Measurements from ENCODE around the gene TMEM220. TPM values are rescaled to one million over a fixed set of nuclear protein-coding genes. Genes with fewer than 3 reads are reported as not detected.
"Not testable (repeated sequence)": the region's sequence is repeated elsewhere in the genome, so short reads cannot be mapped to it uniquely, and the experiment has no call there.

TMEM220 gene
- total RNA-seq, 1 donor, result 17.0 TPM

- no peak for DNase-seq (ENCODE audit: low read depth in 2 of 3, low spot score in 2 of 3)
Observed at GRCh38 chr17:10755592-10756127, 25.8 kb upstream of the TMEM220 start.

GRCh38 chr17:10754861-10755591 lies 25.2 kb upstream of the TMEM220 start:
- DNase-seq (ENCODE audit: low read depth in 2 of 3, low spot score in 2 of 3), result no peak

- DNase-seq (ENCODE audit: low read depth in 2 of 3, low spot score in 2 of 3), result peak in 1 of 3 donors; percentile 29
Observed at GRCh38 chr17:10754109-10754508, 24.3 kb upstream of the TMEM220 start.

GRCh38 chr17:10752696-10753095 lies 22.9 kb upstream of the TMEM220 start:
- DNase-seq (ENCODE audit: low read depth in 2 of 3, low spot score in 2 of 3), result no peak

- DNase-seq (ENCODE audit: low read depth in 2 of 3, low spot score in 2 of 3), result no peak
Observed at GRCh38 chr17:10751563-10751962, 21.7 kb upstream of the TMEM220 start.

GRCh38 chr17:10750210-10750609 lies 20.4 kb upstream of the TMEM220 start:
- no peak for DNase-seq (ENCODE audit: low read depth in 2 of 3, low spot score in 2 of 3)

- DNase-seq (ENCODE audit: low read depth in 2 of 3, low spot score in 2 of 3), result no peak
Observed at GRCh38 chr17:10748531-10749181, 18.8 kb upstream of the TMEM220 start.

- no peak for DNase-seq (ENCODE audit: low read depth in 2 of 3, low spot score in 2 of 3)
Observed at GRCh38 chr17:10745231-10745630, 15.4 kb upstream of the TMEM220 start.

GRCh38 chr17:10744501-10745000 lies 14.7 kb upstream of the TMEM220 start:
- no peak for DNase-seq (ENCODE audit: low read depth in 2 of 3, low spot score in 2 of 3)

- DNase-seq (ENCODE audit: low read depth in 2 of 3, low spot score in 2 of 3), result no peak
Observed at GRCh38 chr17:10743316-10744009, 13.6 kb upstream of the TMEM220 start.

GRCh38 chr17:10742431-10742830 lies 12.6 kb upstream of the TMEM220 start:
- no peak for DNase-seq (ENCODE audit: low read depth in 2 of 3, low spot score in 2 of 3)

GRCh38 chr17:10741416-10742135 lies 11.8 kb upstream of the TMEM220 start:
- no peak for DNase-seq (ENCODE audit: low read depth in 2 of 3, low spot score in 2 of 3)

- no peak for DNase-seq (ENCODE audit: low read depth in 2 of 3, low spot score in 2 of 3)
Observed at GRCh38 chr17:10739386-10739785, 9.6 kb upstream of the TMEM220 start.

GRCh38 chr17:10738521-10739258 lies 8.9 kb upstream of the TMEM220 start:
- no peak for DNase-seq (ENCODE audit: low read depth in 2 of 3, low spot score in 2 of 3)

GRCh38 chr17:10737736-10738135 lies 7.9 kb upstream of the TMEM220 start:
- no peak for DNase-seq (ENCODE audit: low read depth in 2 of 3, low spot score in 2 of 3)

GRCh38 chr17:10737168-10737622 lies 7.4 kb upstream of the TMEM220 start:
- peak in 2 of 3 donors; percentile 41 to 68 for DNase-seq (ENCODE audit: low read depth in 2 of 3, low spot score in 2 of 3)

- no peak for DNase-seq (ENCODE audit: low read depth in 2 of 3, low spot score in 2 of 3)
Observed at GRCh38 chr17:10735821-10736220, 6.0 kb upstream of the TMEM220 start.

GRCh38 chr17:10735251-10735650 lies 5.4 kb upstream of the TMEM220 start:
- DNase-seq (ENCODE audit: low read depth in 2 of 3, low spot score in 2 of 3), result no peak

- no peak for DNase-seq (ENCODE audit: low read depth in 2 of 3, low spot score in 2 of 3)
Observed at GRCh38 chr17:10733666-10734065, 3.8 kb upstream of the TMEM220 start.

- not testable (repeated sequence) for DNase-seq (ENCODE audit: low read depth in 2 of 3, low spot score in 2 of 3)
Observed at GRCh38 chr17:10732121-10732520, 2.3 kb upstream of the TMEM220 start.
